CD8-positive, alpha-beta memory T cell (primary cell): ENCODE results near the gene ERFL. TPM values are rescaled to one million over a fixed set of nuclear protein-coding genes. Genes with fewer than 3 reads are reported as not detected.

Experiments used
- CTCF ChIA-PET: fragments of 350-600 bp; sonication (Branson Sonifier 250); formaldehyde crosslinking; loops from one replicate; lab custom pipeline; 2021; ENCODE audit warnings: antibody characterized with exemption; lab: Charles Lee
- POLR2A ChIA-PET: fragments of 350-600 bp; sonication (Branson Sonifier 250); formaldehyde crosslinking; loops from one replicate; lab custom pipeline; 2021; ENCODE audit warnings: antibody characterized with exemption; lab: Charles Lee
- DNase-seq, 5 donors: peaks; one replicate each; pipeline versions ENCODE4 v3.0.0 to v3.0.0-alpha.2; 2020 to 2022; ENCODE audit warnings: mixed read lengths in 1 of 5
- H3K27ac ChIP-seq: one replicate; pipeline ENCODE4 v1.7.0; 2013; ENCODE audit warnings: low read depth, mild to moderate bottlenecking, low read length, moderate library complexity
- H3K27me3 ChIP-seq: 2 replicates; pipeline ENCODE4 v1.7.0; 2013; ENCODE audit warnings: low read length, mild to moderate bottlenecking; ENCODE audit not compliant: insufficient read depth, poor library complexity, severe bottlenecking
- H3K36me3 ChIP-seq: 2 replicates; pipeline ENCODE4 v1.7.0; 2013; ENCODE audit warnings: mild to moderate bottlenecking, low read length, moderate library complexity; ENCODE audit not compliant: insufficient read depth
- H3K4me1 ChIP-seq: 2 replicates; pipeline ENCODE4 v1.7.0; 2013; ENCODE audit warnings: mild to moderate bottlenecking, low read length, moderate library complexity; ENCODE audit not compliant: insufficient read depth
- H3K4me3 ChIP-seq: 2 replicates; pipeline ENCODE4 v1.7.0; 2013; ENCODE audit warnings: mild to moderate bottlenecking, low read length
- H3K9me3 ChIP-seq: 2 replicates; pipeline ENCODE4 v1.7.0; 2013; ENCODE audit warnings: mild to moderate bottlenecking, low read length
- H3K27ac Mint-ChIP-seq, 8 donors: one replicate each; pipeline ENCODE4 v1.8.0; 2020 to 2021; ENCODE audit warnings: mixed read lengths in 8 of 8, mild to moderate bottlenecking in 6 of 8, inconsistent platforms in 3 of 8, moderate library complexity in 3 of 8
- H3K27me3 Mint-ChIP-seq, 2 donors: one replicate each; pipeline ENCODE4 v1.8.0; 2020 to 2021; ENCODE audit warnings: mixed read lengths in 2 of 2, mild to moderate bottlenecking in 1 of 2, moderate library complexity in 1 of 2
- H3K36me3 Mint-ChIP-seq, 3 donors: one replicate each; pipeline ENCODE4 v1.8.0; 2020 to 2021; ENCODE audit warnings: mixed read lengths in 3 of 3, inconsistent platforms in 1 of 3, mild to moderate bottlenecking in 1 of 3
- H3K4me1 Mint-ChIP-seq, 3 donors: one replicate each; pipeline ENCODE4 v1.8.0; 2020 to 2021; ENCODE audit warnings: mixed read lengths in 3 of 3, inconsistent platforms in 1 of 3, mild to moderate bottlenecking in 1 of 3
- H3K4me3 Mint-ChIP-seq, 7 donors: one replicate each; pipeline ENCODE4 v1.8.0; 2020 to 2021; ENCODE audit warnings: mixed read lengths in 7 of 7, mild to moderate bottlenecking in 6 of 7, moderate library complexity in 4 of 7, inconsistent platforms in 2 of 7
- H3K9me3 Mint-ChIP-seq, 5 donors: one replicate each; pipeline ENCODE4 v1.8.0; 2020 to 2022; ENCODE audit warnings: mixed read lengths in 5 of 5, mild to moderate bottlenecking in 3 of 5, moderate library complexity in 2 of 5, inconsistent platforms in 1 of 5
- polyA plus RNA-seq: library from polyadenylated mRNA; unstranded; fragments of 300-500 nt; fragmentation: Illumina TruSeq; gene quantifications from one replicate; pipeline ENCODE4 v1.2.3, GENCODE V29; 2021
- total RNA-seq, 2 experiments: library from RNA; stranded (reverse); gene quantifications; one replicate each; pipeline ENCODE4 v1.2.3, GENCODE V29; 2021

The ERFL gene
- total and polyA plus RNA-seq, 3 experiments from 2014 or later = 1.3 to 1.4 TPM; not detected in 1

GRCh38 chr19:41887711-41888382 lies 40.4 kb downstream of the ERFL start:
- CTCF ChIA-PET = interaction anchor here (0.9 to 13.0 kb wide), 8 partner anchors 10 to 63 kb away, joined by 3 to 227 read pairs (median 6); partner anchors contain the start of genes CD79A and RPS19
- POLR2A ChIA-PET = interaction anchor here (0.8 to 10.3 kb wide), 11 partner anchors 8 to 71 kb away, joined by 3 to 190 read pairs (median 11); partner anchors contain the start of genes CD79A, RABAC1 and RPS19
- Histone ChIP-seq H3K36me3 (peaks cover 37% of the 10 kb centered on the region), H3K27me3 (no peaks in the 10 kb centered on the region), H3K27ac (peak overlapping the region; percentile 89), H3K9me3 (no peaks in the 10 kb centered on the region), H3K4me1 (peaks cover 69% of the 10 kb centered on the region), H3K4me3 (peak overlapping the region; percentile 92)
- Mint-ChIP-seq H3K9me3 (no peaks in the 10 kb centered on the region), H3K27me3 (peaks cover 0 to 2% of the 10 kb centered on the region in 2 donors), H3K27ac (peak overlapping the region; percentile 81 to 99 (median 97)), H3K4me3 (peak overlapping the region; percentile 85 to 99 (median 94)), H3K36me3 (peaks cover 13 to 83% (median 18%) of the 10 kb centered on the region in 3 donors), H3K4me1 (peaks cover 54 to 69% (median 55%) of the 10 kb centered on the region in 3 donors)
- DNase-seq = peak; percentile 70 to 93 (median 85)

- Histone ChIP-seq H3K9me3 (no peaks in the 10 kb centered on the region), H3K27me3 (no peaks in the 10 kb centered on the region), H3K4me3 (peak overlapping the region; percentile 92), H3K27ac (peak overlapping the region; percentile 89), H3K36me3 (peaks cover 29% of the 10 kb centered on the region), H3K4me1 (peaks cover 67% of the 10 kb centered on the region)
- ChIA-PET CTCF (interaction anchor here (1.1 to 13.0 kb wide), 9 partner anchors 16 to 64 kb away, joined by 4 to 227 read pairs (median 7); partner anchors contain the start of genes CD79A and RPS19), POLR2A (interaction anchor here (0.7 to 10.3 kb wide), 14 partner anchors 9 to 72 kb away, joined by 3 to 190 read pairs (median 7); partner anchors contain the start of genes CD79A, RABAC1 and RPS19)
- Mint-ChIP-seq H3K27ac (peak overlapping the region; percentile 81 to 99 (median 97)), H3K4me1 (peaks cover 59 to 70% (median 60%) of the 10 kb centered on the region in 3 donors), H3K4me3 (peak overlapping the region; percentile 85 to 99 (median 94)), H3K9me3 (no peaks in the 10 kb centered on the region), H3K36me3 (peaks cover 13 to 81% (median 18%) of the 10 kb centered on the region in 3 donors), H3K27me3 (peaks cover 0 to 2% of the 10 kb centered on the region in 2 donors)
- peak; percentile 61 to 95 (median 89) for DNase-seq
Measured at GRCh38 chr19:41886761-41887710, 41.2 kb downstream of the ERFL start.

GRCh38 chr19:41883821-41884733 lies 44.2 kb downstream of the ERFL start:
- H3K27ac Mint-ChIP-seq = peak overlapping the region; percentile 91 to 98 (median 97)
- H3K36me3 ChIP-seq = peaks cover 7% of the 10 kb centered on the region
- H3K4me3 Mint-ChIP-seq = peak overlapping the region; percentile 85 to 99 (median 94)
- no peaks in the 10 kb centered on the region for H3K9me3 Mint-ChIP-seq
- peak overlapping the region; percentile 90 for H3K27ac ChIP-seq
- CTCF ChIA-PET = interaction anchor here (0.8 to 13.0 kb wide), 6 partner anchors 14 to 68 kb away, joined by 3 to 227 read pairs (median 5); partner anchors contain the start of genes CD79A and RPS19
- no peaks in the 10 kb centered on the region for H3K9me3 ChIP-seq
- peaks cover 0 to 2% of the 10 kb centered on the region in 2 donors for H3K27me3 Mint-ChIP-seq
- no peaks in the 10 kb centered on the region for H3K27me3 ChIP-seq
- peaks cover 62% of the 10 kb centered on the region for H3K4me1 ChIP-seq
- peak; percentile 72 to 91 (median 83) for DNase-seq
- H3K4me1 Mint-ChIP-seq = peaks cover 54 to 65% (median 57%) of the 10 kb centered on the region in 3 donors
- POLR2A ChIA-PET = interaction anchor here (0.6 to 10.3 kb wide), 7 partner anchors 10 to 61 kb away, joined by 3 to 190 read pairs (median 6); partner anchors contain the start of genes CD79A and RPS19
- H3K4me3 ChIP-seq = peak overlapping the region; percentile 100
- H3K36me3 Mint-ChIP-seq = peaks cover 8 to 54% (median 9%) of the 10 kb centered on the region in 3 donors

GRCh38 chr19:41883463-41883820 lies 44.8 kb downstream of the ERFL start:
- Mint-ChIP-seq H3K27me3 (peaks cover 0 to 2% of the 10 kb centered on the region in 2 donors), H3K36me3 (peaks cover 7 to 49% (median 8%) of the 10 kb centered on the region in 3 donors), H3K4me3 (peak overlapping the region; percentile 85 to 99 (median 94)), H3K9me3 (no peaks in the 10 kb centered on the region), H3K27ac (peak overlapping the region; percentile 91 to 98 (median 97)), H3K4me1 (peaks cover 48 to 65% (median 54%) of the 10 kb centered on the region in 3 donors)
- CTCF ChIA-PET = interaction anchor here (0.8 to 13.0 kb wide), 5 partner anchors 13 to 68 kb away, joined by 3 to 227 read pairs (median 5); partner anchors contain the start of genes CD79A and RPS19
- Histone ChIP-seq H3K9me3 (no peaks in the 10 kb centered on the region), H3K4me3 (peak overlapping the region; percentile 100), H3K27me3 (no peaks in the 10 kb centered on the region), H3K27ac (peak overlapping the region; percentile 90), H3K36me3 (peaks cover 4% of the 10 kb centered on the region), H3K4me1 (peaks cover 62% of the 10 kb centered on the region)
- DNase-seq = no peak
- POLR2A ChIA-PET = interaction anchor here (0.9 to 10.3 kb wide), 5 partner anchors 10 to 62 kb away, joined by 3 to 190 read pairs (median 6); partner anchors contain the start of genes CD79A and RPS19

- peaks cover 62% of the 10 kb centered on the region for H3K4me1 ChIP-seq
- peak within 1 kb of the TSS; percentile 90 for H3K27ac ChIP-seq
- ChIA-PET CTCF (interaction anchor here (8.9 to 13.0 kb wide), 2 partner anchors 13 to 23 kb away, joined by 85 to 227 read pairs; partner anchors contain the start of genes CD79A and RPS19), POLR2A (interaction anchor here (0.9 to 10.3 kb wide), 7 partner anchors 9 to 63 kb away, joined by 3 to 190 read pairs (median 6); partner anchors contain the start of genes CD79A and RPS19)
- peak within 1 kb of the TSS; percentile 100 for H3K4me3 ChIP-seq
- no peaks in the 10 kb centered on the region for H3K27me3 ChIP-seq
- H3K4me3 Mint-ChIP-seq = peak within 1 kb of the TSS; percentile 92 to 99 (median 97)
- peaks cover 4 to 43% (median 4%) of the 10 kb centered on the region in 3 donors for H3K36me3 Mint-ChIP-seq
- peak; percentile 52 to 74 (median 56) for DNase-seq
- peaks cover 4% of the 10 kb centered on the region for H3K36me3 ChIP-seq
- peaks cover 43 to 65% (median 55%) of the 10 kb centered on the region in 3 donors for H3K4me1 Mint-ChIP-seq
- H3K9me3 Mint-ChIP-seq = no peaks in the 10 kb centered on the region
- H3K27me3 Mint-ChIP-seq = peaks cover 0 to 2% of the 10 kb centered on the region in 2 donors
- no peaks in the 10 kb centered on the region for H3K9me3 ChIP-seq
- peak within 1 kb of the TSS; percentile 92 to 99 (median 98) for H3K27ac Mint-ChIP-seq
Measured at GRCh38 chr19:41882568-41883462, 45.4 kb downstream of the ERFL start, which contains the start of gene ARHGEF1. ARHGEF1 (plus strand) TSS chr19:41883184; CDS start chr19:41888083, 4,899 bp downstream.

GRCh38 chr19:41880329-41880708 lies 47.9 kb downstream of the ERFL start:
- ChIA-PET CTCF (interaction anchor here (1.1 to 13.0 kb wide), 2 partner anchors 10 to 21 kb away, joined by 4 to 227 read pairs; partner anchors contain the start of genes CD79A and RPS19), POLR2A (interaction anchor here (0.6 kb wide), 1 partner anchor 91 kb away, joined by 3 read pairs; no protein-coding TSS in a partner anchor)
- H3K36me3 Mint-ChIP-seq = peaks cover 0 to 23% (median 1%) of the 10 kb centered on the region in 3 donors
- H3K9me3 Mint-ChIP-seq = no peaks in the 10 kb centered on the region
- Histone ChIP-seq H3K36me3 (no peaks in the 10 kb centered on the region), H3K27ac (no peak overlapping the region), H3K4me1 (peaks cover 74% of the 10 kb centered on the region), H3K4me3 (no peak overlapping the region), H3K27me3 (no peaks in the 10 kb centered on the region), H3K9me3 (no peaks in the 10 kb centered on the region)
- H3K4me1 Mint-ChIP-seq = peaks cover 53 to 74% (median 60%) of the 10 kb centered on the region in 3 donors
- peak overlapping the region; percentile 68 to 99 (median 91) for H3K27ac Mint-ChIP-seq
- H3K27me3 Mint-ChIP-seq = no peaks in the 10 kb centered on the region
- H3K4me3 Mint-ChIP-seq = peak overlapping the region in 4 of 7 donors; percentile 47 to 84 (median 68)
- no peak for DNase-seq
